ENCODE data around the gene OCA2. TPM values are rescaled to one million over a fixed set of nuclear protein-coding genes. Genes with fewer than 3 reads are reported as not detected.

OCA2 gene
- total RNA-seq, 6 donors from 2014 or later: 0.83 to 6.0 (median 2.0) TPM

DNA sequence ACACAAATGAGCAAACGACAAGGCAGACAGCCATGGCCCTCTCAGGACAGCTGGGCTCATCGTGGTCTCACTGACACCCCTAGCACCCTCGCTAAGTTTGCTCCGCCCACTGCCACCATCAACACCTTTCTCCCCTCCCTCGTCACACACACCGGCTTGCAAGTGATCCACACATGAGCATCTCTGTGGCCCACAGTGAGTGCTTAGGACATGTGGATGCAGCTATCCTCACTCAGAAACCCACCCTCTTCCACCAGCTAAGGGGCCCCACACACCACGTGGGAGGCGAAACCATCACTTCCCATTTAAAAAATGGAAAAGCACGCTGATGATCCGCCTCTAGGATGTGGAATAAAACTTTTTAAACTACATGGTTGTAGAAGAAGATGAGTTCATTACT is 105.6 kb downstream of the OCA2 start:
- WGBS, 2 donors: 82 to 89% methylated on average over 10 of the region's 10 CpGs
- H3K9me3 ChIP-seq: no peaks in the 10 kb centered on the region

DNA sequence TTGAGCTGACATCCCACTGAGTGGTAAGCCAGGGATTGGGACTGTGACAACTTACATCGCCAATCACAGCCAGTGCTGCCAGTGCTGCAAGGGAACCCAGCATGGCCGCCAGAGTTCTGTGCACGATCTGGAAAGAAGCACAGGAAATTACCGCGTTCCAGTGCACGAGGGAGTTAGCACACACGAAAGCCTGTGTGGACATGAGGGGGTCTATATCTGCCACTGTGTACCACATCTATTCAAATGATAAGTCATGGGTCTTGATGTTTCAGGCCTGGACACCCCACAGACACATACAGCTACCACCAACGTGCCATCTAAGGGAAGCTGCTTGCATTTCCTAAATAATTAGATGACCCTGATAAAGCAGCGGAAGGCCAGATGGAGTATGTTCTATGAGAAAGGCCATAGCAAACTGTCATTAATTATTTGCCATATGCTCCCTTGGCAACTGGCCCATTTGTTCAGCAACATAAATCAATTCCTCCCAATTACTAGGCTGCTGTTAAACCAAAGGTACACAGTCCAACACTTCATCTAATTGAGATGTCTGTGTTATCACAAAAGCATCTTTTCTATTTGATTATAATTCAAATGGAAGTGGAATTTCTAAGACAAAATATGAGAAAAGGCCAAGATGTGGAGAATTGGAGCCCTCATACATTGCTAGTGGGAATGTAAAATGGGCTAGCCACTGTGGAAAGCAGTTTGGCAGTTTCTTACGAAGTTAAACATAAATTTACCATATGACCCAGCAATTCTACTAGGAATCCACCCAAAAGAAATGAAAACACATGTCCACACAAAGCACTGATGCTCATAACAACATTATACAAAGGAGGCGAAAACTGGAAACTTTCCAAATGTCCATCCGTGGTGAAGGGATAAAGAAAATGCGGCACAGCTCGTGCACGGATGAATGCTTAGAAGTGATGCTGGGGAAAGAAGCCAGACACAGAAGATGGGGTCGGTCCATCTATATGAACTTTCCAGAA is 108.3 kb downstream of the OCA2 start:
- no peak for TF ChIP-seq POLR2AphosphoS5 (IDR thresholded peaks at IDR 0.05)
- TF ChIP-seq CTCF (IDR thresholded peaks at IDR 0.05): no peak
- no peak for TF ChIP-seq POLR2A (IDR thresholded peaks at IDR 0.05)
- TF ChIP-seq EP300 (IDR thresholded peaks at IDR 0.05): no peak
- H3K4me1 ChIP-seq: no peaks in the 10 kb centered on the region
- no peak for DNase-seq
- no peak overlapping the region for H3K27ac ChIP-seq
- H3K4me3 ChIP-seq: no peak overlapping the region
- no peaks in the 10 kb centered on the region for H3K27me3 ChIP-seq
- no peaks in the 10 kb centered on the region for H3K9me3 ChIP-seq
- no peak for ATAC-seq (ENCODE audit: low FRiP score in 2 of 2)
- H3K36me3 ChIP-seq: no peaks in the 10 kb centered on the region
- 66 to 70% methylated on average over 15 to 16 of the region's 16 CpGs for WGBS, 2 donors

More for the DNA sequence above, 105.6 kb downstream of the OCA2 start:
- H3K27me3 ChIP-seq: no peaks in the 10 kb centered on the region
- TF ChIP-seq POLR2AphosphoS5 (IDR thresholded peaks at IDR 0.05) (no peak), EP300 (IDR thresholded peaks at IDR 0.05) (no peak), CTCF (IDR thresholded peaks at IDR 0.05) (no peak), POLR2A (IDR thresholded peaks at IDR 0.05) (no peak)
- no peaks in the 10 kb centered on the region for H3K36me3 ChIP-seq
- no peak for DNase-seq
- H3K27ac ChIP-seq: no peak overlapping the region
- no peak for ATAC-seq (ENCODE audit: low FRiP score in 2 of 2)
- H3K4me1 ChIP-seq: no peaks in the 10 kb centered on the region
- no peak overlapping the region for H3K4me3 ChIP-seq

- Histone ChIP-seq H3K9me3 (no peaks in the 10 kb centered on the region), H3K27ac (no peak overlapping the region), H3K4me1 (no peaks in the 10 kb centered on the region), H3K36me3 (no peaks in the 10 kb centered on the region), H3K4me3 (no peak overlapping the region), H3K27me3 (no peaks in the 10 kb centered on the region)
- ATAC-seq (ENCODE audit: low FRiP score in 2 of 2) (no peak), DNase-seq (no peak)
- TF ChIP-seq POLR2AphosphoS5 (IDR thresholded peaks at IDR 0.05) (no peak), POLR2A (IDR thresholded peaks at IDR 0.05) (no peak)
- WGBS, 2 donors: 84 to 100% methylated on average over 1 to 4 of the region's 4 CpGs
Observed at GRCh38 chr15:27989838-27990237, 109.3 kb downstream of the OCA2 start.

- ATAC-seq (ENCODE audit: low FRiP score in 2 of 2): no peak
- no peak overlapping the region for H3K4me3 ChIP-seq
- no peak for DNase-seq
- H3K9me3 ChIP-seq: no peaks in the 10 kb centered on the region
- no peaks in the 10 kb centered on the region for H3K36me3 ChIP-seq
- no peaks in the 10 kb centered on the region for H3K4me1 ChIP-seq
- WGBS, 2 donors: 84 to 93% methylated on average over 6 to 13 of the region's 13 CpGs
- TF ChIP-seq POLR2AphosphoS5 (IDR thresholded peaks at IDR 0.05) (no peak), EP300 (IDR thresholded peaks at IDR 0.05) (no peak), POLR2A (IDR thresholded peaks at IDR 0.05) (no peak), CTCF (IDR thresholded peaks at IDR 0.05) (no peak)
- no peaks in the 10 kb centered on the region for H3K27me3 ChIP-seq
- H3K27ac ChIP-seq: no peak overlapping the region
Observed at GRCh38 chr15:27989427-27989826, 109.7 kb downstream of the OCA2 start.

DNA sequence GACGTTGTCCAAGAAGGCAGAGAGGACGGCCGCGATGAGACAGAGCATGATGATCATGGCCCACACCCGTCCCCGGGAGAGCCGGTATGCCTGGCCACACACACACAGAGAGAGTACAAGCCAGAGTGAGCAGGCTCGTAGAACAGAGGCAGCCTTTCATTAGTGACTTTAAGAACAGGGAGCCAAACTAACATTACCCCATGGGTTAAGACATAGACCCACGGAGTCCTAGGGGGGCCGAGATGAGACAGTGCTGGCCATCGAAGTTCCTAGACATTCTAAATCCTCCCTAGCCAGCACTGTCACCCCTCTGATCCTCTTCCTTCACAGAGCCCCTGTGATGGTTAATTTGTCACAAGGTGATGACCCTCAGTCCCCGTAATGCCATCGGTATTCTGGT is 114.0 kb downstream of the OCA2 start:
- TF ChIP-seq POLR2AphosphoS5 (IDR thresholded peaks at IDR 0.05): no peak
- no peak for TF ChIP-seq CTCF (IDR thresholded peaks at IDR 0.05)
- no peak for TF ChIP-seq POLR2A (IDR thresholded peaks at IDR 0.05)
- TF ChIP-seq EP300 (IDR thresholded peaks at IDR 0.05): no peak
- H3K4me1 ChIP-seq: no peaks in the 10 kb centered on the region
- no peak overlapping the region for H3K27ac ChIP-seq
- no peaks in the 10 kb centered on the region for H3K9me3 ChIP-seq
- no peak for DNase-seq
- ATAC-seq (ENCODE audit: low FRiP score in 2 of 2): no peak
- no peak overlapping the region for H3K4me3 ChIP-seq
- no peaks in the 10 kb centered on the region for H3K27me3 ChIP-seq
- WGBS, 2 donors: 87 to 94% methylated on average over 13 of the region's 13 CpGs
- no peaks in the 10 kb centered on the region for H3K36me3 ChIP-seq
